HepG2 (cell line): ENCODE measurements around the gene CFD. TPM values are rescaled to one million over a fixed set of nuclear protein-coding genes. Genes with fewer than 3 reads are reported as not detected.

Source experiments
- CREM ChIP-seq, 2 experiments: sonication (generic) in 1 of 2; formaldehyde crosslinking in 1 of 2; IDR thresholded peaks; 2 replicates each; pipeline versions ENCODE4 v1.4.0 to v1.6.1; 2016 to 2020; ENCODE audit warnings: antibody characterized with exemption in 1 of 2, mild to moderate bottlenecking in 1 of 2, missing genetic modification reagents in 1 of 2
- DDIT3 ChIP-seq: sonication (generic); formaldehyde crosslinking; IDR thresholded peaks from 2 replicates; pipeline ENCODE4 v1.4.0; 2020; ENCODE audit warnings: mild to moderate bottlenecking, missing genetic modification reagents
- JUND ChIP-seq: sonication (generic); formaldehyde crosslinking; IDR thresholded peaks from 2 replicates; pipeline ENCODE4 v1.8.0; 2022; ENCODE audit warnings: mild to moderate bottlenecking, missing genetic modification reagents
- KDM2A ChIP-seq: sonication (generic); formaldehyde crosslinking; IDR thresholded peaks from 2 replicates; pipeline ENCODE4 v1.4.0; 2020; ENCODE audit warnings: low read depth, missing genetic modification reagents, borderline replicate concordance
- PITX1 ChIP-seq: sonication (generic); formaldehyde crosslinking; IDR thresholded peaks from 2 replicates; pipeline ENCODE4 v1.5.1; 2020; ENCODE audit warnings: mild to moderate bottlenecking, missing genetic modification reagents
- POGZ ChIP-seq: sonication (generic); formaldehyde crosslinking; IDR thresholded peaks from 2 replicates; pipeline ENCODE4 v1.4.0; 2020; ENCODE audit warnings: mild to moderate bottlenecking, missing genetic modification reagents
- POLR2AphosphoS5 ChIP-seq: IDR thresholded peaks from 2 replicates; pipeline ENCODE4 v1.6.1; 2012; ENCODE audit warnings: low read depth, low read length
- RARG ChIP-seq: sonication (generic); formaldehyde crosslinking; IDR thresholded peaks from 2 replicates; pipeline ENCODE4 v1.4.0; 2020; ENCODE audit warnings: low read depth, mild to moderate bottlenecking, missing genetic modification reagents
- REST ChIP-seq, 2 experiments: IDR thresholded peaks; 2 replicates each; pipeline ENCODE4 v1.6.1; 2011 to 2012; ENCODE audit warnings: low read length in 2 of 2, borderline replicate concordance in 1 of 2, low read depth in 1 of 2, mild to moderate bottlenecking in 1 of 2, moderate library complexity in 1 of 2
- THAP7 ChIP-seq: sonication (generic); formaldehyde crosslinking; IDR thresholded peaks from 2 replicates; pipeline ENCODE4 v1.8.1; 2023; ENCODE audit warnings: mild to moderate bottlenecking, missing genetic modification reagents
- ZFP91 ChIP-seq: sonication (generic); formaldehyde crosslinking; IDR thresholded peaks from 2 replicates; pipeline ENCODE4 v1.9.0; 2022; ENCODE audit warnings: missing genetic modification reagents, mild to moderate bottlenecking, borderline replicate concordance
- ZNF282 ChIP-seq: fragments of 450-650 bp; IDR thresholded peaks from 2 replicates; pipeline ENCODE4 v1.6.1; 2018; ENCODE audit not compliant: partially characterized antibody
- ZNF430 ChIP-seq: sonication (generic); formaldehyde crosslinking; IDR thresholded peaks from 2 replicates; pipeline ENCODE4 v1.9.0; 2021; ENCODE audit warnings: mild to moderate bottlenecking, missing genetic modification reagents
- ZNF552 ChIP-seq: sonication (generic); formaldehyde crosslinking; IDR thresholded peaks from 2 replicates; pipeline ENCODE4 v1.9.0; 2022; ENCODE audit warnings: missing genetic modification reagents, mild to moderate bottlenecking, borderline replicate concordance
- ZNF644 ChIP-seq: IDR thresholded peaks from 2 replicates; pipeline ENCODE4 v1.6.1; 2016; ENCODE audit warnings: low read depth
- ZNF747 ChIP-seq: sonication (generic); formaldehyde crosslinking; IDR thresholded peaks from 2 replicates; pipeline ENCODE4 v1.8.1; 2023; ENCODE audit warnings: missing genetic modification reagents, mild to moderate bottlenecking, borderline replicate concordance
- ZSCAN21 ChIP-seq: sonication (generic); formaldehyde crosslinking; IDR thresholded peaks from 2 replicates; pipeline ENCODE4 v1.8.0; 2022; ENCODE audit warnings: mild to moderate bottlenecking, missing genetic modification reagents, moderate library complexity, borderline replicate concordance
- polyA plus RNA-seq, 8 experiments: library from polyadenylated mRNA; depleted of rRNA in 3 of 8; stranded (reverse) in 7 of 8; unstranded in 1 of 8; fragments of >200 nt; fragmentation: Illumina TruSeq in 4 of 8; extraction: Trizol in 4 of 8; gene quantifications; 2 replicates each; pipeline versions ENCODE4 v1.2.1 to v1.2.3, GENCODE V29; 2011 to 2016; ENCODE audit warnings: low read depth in 4 of 8, missing spikeins in 1 of 8, mixed read lengths in 1 of 8; ENCODE audit not compliant: insufficient read depth in 1 of 8
- total RNA-seq, 5 experiments: library from RNA; depleted of rRNA; stranded (reverse); fragments of >200 nt; fragmentation: Illumina TruSeq; extraction: Trizol; gene quantifications; 2 replicates each; pipeline ENCODE4 v1.2.3, GENCODE V29; 2016; ENCODE audit warnings: low read depth in 1 of 5
- TF ChIP-seq, protein P1 (sequence below): sonication (generic); formaldehyde crosslinking; IDR thresholded peaks from 2 replicates; pipeline ENCODE4 v1.5.1; 2020; ENCODE audit warnings: mild to moderate bottlenecking, missing genetic modification reagents, moderate library complexity
- TF ChIP-seq, protein P2 (sequence below): IDR thresholded peaks from 2 replicates; pipeline ENCODE4 v1.6.1; 2016; ENCODE audit warnings: low read depth, control low read depth

The CFD gene
- total and polyA plus RNA-seq, 2 of the 13 experiments (the other 11 are each of a cell fraction or from before 2014, with no cell fraction given) = 2.3 to 4.6 TPM

- TF ChIP-seq, protein P1, sequence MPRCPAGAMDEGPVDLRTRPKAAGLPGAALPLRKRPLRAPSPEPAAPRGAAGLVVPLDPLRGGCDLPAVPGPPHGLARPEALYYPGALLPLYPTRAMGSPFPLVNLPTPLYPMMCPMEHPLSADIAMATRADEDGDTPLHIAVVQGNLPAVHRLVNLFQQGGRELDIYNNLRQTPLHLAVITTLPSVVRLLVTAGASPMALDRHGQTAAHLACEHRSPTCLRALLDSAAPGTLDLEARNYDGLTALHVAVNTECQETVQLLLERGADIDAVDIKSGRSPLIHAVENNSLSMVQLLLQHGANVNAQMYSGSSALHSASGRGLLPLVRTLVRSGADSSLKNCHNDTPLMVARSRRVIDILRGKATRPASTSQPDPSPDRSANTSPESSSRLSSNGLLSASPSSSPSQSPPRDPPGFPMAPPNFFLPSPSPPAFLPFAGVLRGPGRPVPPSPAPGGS (CRISPR knock-in tag) = 0 out of 2 replicates have a peak, but pooled peaks have one; percentile 26
- no peak for TF ChIP-seq ZNF747
- peak; percentile 53; the same call in 1 of the 2 replicates for TF ChIP-seq ZSCAN21 (CRISPR knock-in tag)
- TF ChIP-seq DDIT3 = no peak
- TF ChIP-seq, protein P2, sequence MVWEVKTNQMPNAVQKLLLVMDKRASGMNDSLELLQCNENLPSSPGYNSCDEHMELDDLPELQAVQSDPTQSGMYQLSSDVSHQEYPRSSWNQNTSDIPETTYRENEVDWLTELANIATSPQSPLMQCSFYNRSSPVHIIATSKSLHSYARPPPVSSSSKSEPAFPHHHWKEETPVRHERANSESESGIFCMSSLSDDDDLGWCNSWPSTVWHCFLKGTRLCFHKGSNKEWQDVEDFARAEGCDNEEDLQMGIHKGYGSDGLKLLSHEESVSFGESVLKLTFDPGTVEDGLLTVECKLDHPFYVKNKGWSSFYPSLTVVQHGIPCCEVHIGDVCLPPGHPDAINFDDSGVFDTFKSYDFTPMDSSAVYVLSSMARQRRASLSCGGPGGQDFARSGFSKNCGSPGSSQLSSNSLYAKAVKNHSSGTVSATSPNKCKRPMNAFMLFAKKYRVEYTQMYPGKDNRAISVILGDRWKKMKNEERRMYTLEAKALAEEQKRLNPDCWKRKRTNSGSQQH (CRISPR knock-in tag) = peak; percentile 73; the same call in 1 of the 2 replicates
- no peak for TF ChIP-seq ZNF644 (CRISPR knock-in tag)
- peak; percentile 65; the same call in 1 of the 2 replicates for TF ChIP-seq KDM2A (CRISPR knock-in tag)
- TF ChIP-seq CREM (IDR thresholded peaks at IDR 0.05) = peak; percentile 66
- no peak for TF ChIP-seq CREM (CRISPR knock-in tag; IDR thresholded peaks at IDR 0.05)
- TF ChIP-seq POGZ (CRISPR knock-in tag) = no peak
- TF ChIP-seq REST (IDR thresholded peaks at IDR 0.05; ENCODE audit: borderline replicate concordance in 1 of 2, low read depth in 1 of 2, low read length in 2 of 2) = no peak
- TF ChIP-seq ZFP91 (CRISPR knock-in tag) = peak; percentile 64; the same call in 1 of the 2 replicates
- TF ChIP-seq POLR2AphosphoS5 = peak; percentile 78
- no peak for TF ChIP-seq THAP7 (CRISPR knock-in tag)
- peak; percentile 63; the same call in 1 of the 2 replicates for TF ChIP-seq ZNF430 (CRISPR knock-in tag)
- TF ChIP-seq ZNF552 (CRISPR knock-in tag) = no peak
- TF ChIP-seq JUND (CRISPR knock-in tag) = 0 out of 2 replicates have a peak, but pooled peaks have one; percentile 9
- no peak for TF ChIP-seq PITX1 (CRISPR knock-in tag)
- TF ChIP-seq ZNF282 = no peak
- TF ChIP-seq RARG (CRISPR knock-in tag) = no peak
Measured at GRCh38 chr19:892894-893689, 33.6 kb downstream of the CFD start, which contains the start of the genes MED16 and RNU6-9 (continued).
